Measurements from ENCODE around the gene PIM3.

PIM3 gene

DNA sequence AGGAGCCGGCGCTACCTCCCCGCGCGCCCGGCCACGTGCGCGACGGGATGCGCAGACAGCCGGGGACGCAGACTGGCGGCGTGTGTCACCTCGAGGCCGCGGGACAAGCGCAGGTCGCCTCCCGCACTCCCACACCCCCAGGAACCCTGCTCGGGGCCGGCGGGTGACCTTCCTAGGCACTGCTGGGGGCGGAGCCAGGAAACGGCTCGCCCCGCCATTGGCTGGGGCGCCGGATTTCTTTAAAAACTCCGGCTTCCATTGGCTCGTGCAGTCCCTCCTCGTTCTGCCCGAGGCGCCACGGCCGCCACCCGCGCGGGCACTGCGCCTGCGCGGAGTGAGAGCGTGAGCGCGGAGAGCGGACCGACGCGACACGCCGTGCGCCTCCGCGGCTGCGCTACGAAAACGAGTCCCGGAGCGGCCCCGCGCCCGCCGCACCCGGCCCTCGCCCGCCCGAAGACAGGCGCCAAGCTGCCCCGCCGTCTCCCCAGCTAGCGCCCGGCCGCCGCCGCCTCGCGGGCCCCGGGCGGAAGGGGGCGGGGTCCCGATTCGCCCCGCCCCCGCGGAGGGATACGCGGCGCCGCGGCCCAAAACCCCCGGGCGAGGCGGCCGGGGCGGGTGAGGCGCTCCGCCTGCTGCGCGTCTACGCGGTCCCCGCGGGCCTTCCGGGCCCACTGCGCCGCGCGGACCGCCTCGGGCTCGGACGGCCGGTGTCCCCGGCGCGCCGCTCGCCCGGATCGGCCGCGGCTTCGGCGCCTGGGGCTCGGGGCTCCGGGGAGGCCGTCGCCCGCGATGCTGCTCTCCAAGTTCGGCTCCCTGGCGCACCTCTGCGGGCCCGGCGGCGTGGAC is at the start of gene PIM3:
TSS of gene PIM3 (plus strand) at position 614 of the 846 bp plus-strand sequence. CDS start at position 790, 176 bp downstream.
- peak; percentile 97 for DNase-seq (ENCODE audit: low read depth, low spot score)
- no peak for TF ChIP-seq CTCF (IDR thresholded peaks at IDR 0.05; ENCODE audit: low read depth, low read length)
- in situ Hi-C loops (cut with HindIII; ENCODE audit: low sequenced_read_pairs): no loop called here
- H3K4me3 ChIP-seq (ENCODE audit: low read depth, low read length): peak within 1 kb of the TSS; percentile 63

GRCh38 chr22:49911881-49912625 is 48.5 kb upstream of the PIM3 start:
- no peak for DNase-seq (ENCODE audit: low read depth, low spot score)
- no peak for TF ChIP-seq CTCF (IDR thresholded peaks at IDR 0.05; ENCODE audit: low read depth, low read length)
- in situ Hi-C loops (cut with HindIII; ENCODE audit: low sequenced_read_pairs): no loop called here
- no peak overlapping the region for H3K4me3 ChIP-seq (ENCODE audit: low read depth, low read length)

DNA sequence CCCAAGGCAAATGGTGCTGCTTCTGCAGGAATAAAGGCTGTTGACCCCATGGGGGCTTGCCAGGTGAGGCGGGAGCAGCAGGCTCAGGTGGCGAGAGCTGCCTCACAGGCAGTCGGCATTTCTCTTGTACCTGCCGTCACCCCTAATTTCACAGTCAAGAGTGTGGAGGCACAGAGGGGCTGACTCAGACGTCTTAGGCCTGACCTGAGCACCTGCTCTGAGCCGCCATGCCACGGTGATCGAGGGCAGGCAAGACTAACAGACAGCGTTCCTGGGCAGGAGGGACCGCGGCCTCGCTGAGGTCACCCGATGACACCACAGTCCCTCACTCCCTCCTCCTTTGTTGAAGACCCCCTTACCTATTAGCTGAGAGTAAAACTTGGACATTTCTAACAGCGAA is 47.5 kb upstream of the PIM3 start:
- DNase-seq (ENCODE audit: low read depth, low spot score): no peak
- TF ChIP-seq CTCF (IDR thresholded peaks at IDR 0.05; ENCODE audit: low read depth, low read length): no peak
- no peak overlapping the region for H3K4me3 ChIP-seq (ENCODE audit: low read depth, low read length)
- in situ Hi-C loops (cut with HindIII; ENCODE audit: low sequenced_read_pairs): no loop called here

- DNase-seq (ENCODE audit: low read depth, low spot score): no peak
- H3K4me3 ChIP-seq (ENCODE audit: low read depth, low read length): no peak overlapping the region
- TF ChIP-seq CTCF (IDR thresholded peaks at IDR 0.05; ENCODE audit: low read depth, low read length): no peak
- in situ Hi-C loops (cut with HindIII; ENCODE audit: low sequenced_read_pairs): no loop called here
Measured at GRCh38 chr22:49913446-49913845, 47.1 kb upstream of the PIM3 start.

- TF ChIP-seq CTCF (IDR thresholded peaks at IDR 0.05; ENCODE audit: low read depth, low read length): no peak
- in situ Hi-C loops (cut with HindIII; ENCODE audit: low sequenced_read_pairs): no loop called here
- no peak overlapping the region for H3K4me3 ChIP-seq (ENCODE audit: low read depth, low read length)
- DNase-seq (ENCODE audit: low read depth, low spot score): no peak
Measured at GRCh38 chr22:49914256-49914655, 46.3 kb upstream of the PIM3 start.

GRCh38 chr22:49915610-49916009 is 45.0 kb upstream of the PIM3 start:
- in situ Hi-C loops (cut with HindIII; ENCODE audit: low sequenced_read_pairs): no loop called here
- no peak for DNase-seq (ENCODE audit: low read depth, low spot score)
- TF ChIP-seq CTCF (IDR thresholded peaks at IDR 0.05; ENCODE audit: low read depth, low read length): no peak
- H3K4me3 ChIP-seq (ENCODE audit: low read depth, low read length): no peak overlapping the region
